HCT116 (cell line): ENCODE data around the gene NFIA. TPM values are rescaled to one million over a fixed set of nuclear protein-coding genes. Genes with fewer than 3 reads are reported as not detected.

Experiments used
- ATAC-seq: fragments of 200-7000 bp; cut with Tn5 transposase; 2 replicates; pipeline ENCODE4 v1.9.1; 2020; ENCODE audit warnings: mild to moderate bottlenecking, moderate library complexity
- BruUV-seq: library from RNA; stranded (reverse); fragments of 400-500 nt; replicated peaks from 2 replicates; lab custom pipeline; 2021; lab: Mats Ljungman, UMichigan
- CTCF ChIA-PET: fragments of 300-600 bp; sonication (Branson Sonifier 250); formaldehyde crosslinking; loops from one replicate; lab custom pipeline; 2021; ENCODE audit warnings: antibody characterized with exemption; lab: Charles Lee
- POLR2A ChIA-PET: fragments of 300-600, 350-600 bp; sonication (Branson Sonifier 250); formaldehyde crosslinking; loops from one replicate; lab custom pipeline; 2021; ENCODE audit warnings: antibody characterized with exemption; lab: Charles Lee
- RAD21 ChIA-PET, 2 experiments: fragments of 300-600 bp; sonication (Branson Sonifier 250); formaldehyde crosslinking; loops; one replicate each; lab custom pipeline; 2023; ENCODE audit warnings: low total read pairs in 2 of 2; ENCODE audit not compliant: uncharacterized antibody in 2 of 2, unreplicated experiment in 2 of 2, low non-redundant PET in 1 of 2; lab: Charles Lee
- DNase-seq: peaks from one replicate; pipeline ENCODE4 v3.0.0-alpha.2; 2010; ENCODE audit warnings: low read depth, low spot score
- H2AFZ ChIP-seq: fragments of 200-600 bp; shearing (Covaris generic), sonication (generic); 2 replicates; pipeline ENCODE4 v1.6.1; 2017; ENCODE audit warnings: low read depth, mixed run types, mixed read lengths, antibody characterized with exemption, low read length; ENCODE audit not compliant: poor library complexity, severe bottlenecking
- H3K27ac ChIP-seq: 2 replicates; pipeline ENCODE4 v1.5.1; 2012; ENCODE audit warnings: low read depth, low read length
- H3K27me3 ChIP-seq: fragments of 200-600 bp; sonication (generic); 2 replicates; pipeline ENCODE4 v1.6.1; 2016; ENCODE audit warnings: mixed run types, low read length, mixed read lengths; ENCODE audit not compliant: insufficient read depth
- H3K36me3 ChIP-seq, 2 experiments: fragments of 200-500 bp in 1 of 2; fragments of 200-600 bp in 1 of 2; sonication (Bioruptor generic) in 1 of 2; sonication (generic) in 1 of 2; 2 replicates each; pipeline versions ENCODE4 v1.5.1 to v1.6.1; 2014 to 2016; ENCODE audit warnings: low read length in 2 of 2, inconsistent platforms in 1 of 2, mixed read lengths in 1 of 2, mixed run types in 1 of 2; ENCODE audit not compliant: insufficient read depth in 2 of 2, control insufficient read depth in 1 of 2
- H3K4me1 ChIP-seq, 2 experiments: fragments of 200-600 bp in 1 of 2; sonication (generic) in 1 of 2; 2 replicates each; pipeline versions ENCODE4 v1.5.1 to v1.6.1; 2012 to 2017; ENCODE audit warnings: low read length in 2 of 2, inconsistent platforms in 1 of 2, mild to moderate bottlenecking in 1 of 2, mixed read lengths in 1 of 2, mixed run types in 1 of 2, moderate library complexity in 1 of 2; ENCODE audit not compliant: insufficient read depth in 2 of 2, control insufficient read depth in 1 of 2
- H3K4me2 ChIP-seq: fragments of 200-600 bp; sonication (generic); 2 replicates; pipeline ENCODE4 v1.6.1; 2017; ENCODE audit warnings: mixed run types, low read length, mixed read lengths
- H3K4me3 ChIP-seq, 2 experiments: fragments of 200-600 bp in 1 of 2; sonication (generic) in 1 of 2; replicated peaks in 1 of 2; 2 replicates each; pipeline ENCODE4 v1.5.1; 2011 to 2016; ENCODE audit warnings: low read length in 2 of 2, control low read depth in 1 of 2, low read depth in 1 of 2, mild to moderate bottlenecking in 1 of 2, mixed read lengths in 1 of 2, mixed run types in 1 of 2
- H3K79me2 ChIP-seq: fragments of 200-600 bp; sonication (generic); 2 replicates; pipeline ENCODE4 v1.6.1; 2017; ENCODE audit warnings: mild to moderate bottlenecking, mixed run types, low read length, moderate library complexity, mixed read lengths; ENCODE audit not compliant: insufficient read depth
- H3K9ac ChIP-seq: fragments of 200-600 bp; sonication (generic); 2 replicates; pipeline ENCODE4 v1.6.1; 2016; ENCODE audit warnings: low read length, mixed read lengths
- H3K9me2 ChIP-seq: fragments of 200-600 bp; sonication (generic), shearing (Covaris generic); 2 replicates; pipeline ENCODE4 v1.6.1; 2017; ENCODE audit warnings: mixed run types, mild to moderate bottlenecking, moderate library complexity; ENCODE audit not compliant: insufficient read depth
- H3K9me3 ChIP-seq, 2 experiments: fragments of 200-500 bp in 1 of 2; fragments of 200-600 bp in 1 of 2; sonication (Bioruptor generic) in 1 of 2; sonication (generic) in 1 of 2; 2 replicates each; pipeline ENCODE4 v1.6.1; 2014 to 2017; ENCODE audit warnings: low read length in 2 of 2, mixed read lengths in 2 of 2, inconsistent platforms in 1 of 2, low read depth in 1 of 2, mild to moderate bottlenecking in 1 of 2, mixed run types in 1 of 2, moderate library complexity in 1 of 2; ENCODE audit not compliant: control insufficient read depth in 1 of 2, insufficient read depth in 1 of 2
- H4K20me1 ChIP-seq: fragments of 200-600 bp; sonication (generic), shearing (Covaris generic); 2 replicates; pipeline ENCODE4 v1.6.1; 2017; ENCODE audit warnings: mixed run types, mild to moderate bottlenecking, moderate library complexity; ENCODE audit not compliant: insufficient read depth
- CBX3 ChIP-seq: IDR thresholded peaks from 2 replicates; pipeline ENCODE4 v1.6.1; 2012; ENCODE audit warnings: low read depth
- CEBPB ChIP-seq: IDR thresholded peaks from 2 replicates; pipeline ENCODE4 v1.6.1; 2012; ENCODE audit warnings: low read depth
- CTCF ChIP-seq, 3 experiments: fragments of 200-600 bp in 1 of 3; sonication (generic) in 1 of 3; IDR thresholded peaks in 2 of 3; conservative IDR thresholded peaks in 1 of 3; 2 replicates each; pipeline ENCODE4 v1.5.1; 2012 to 2017; ENCODE audit warnings: low read depth in 2 of 3, low read length in 2 of 3, antibody characterized with exemption in 1 of 3, borderline replicate concordance in 1 of 3, control low read depth in 1 of 3, mild to moderate bottlenecking in 1 of 3, mixed read lengths in 1 of 3, mixed run types in 1 of 3, moderate library complexity in 1 of 3; ENCODE audit not compliant: insufficient read depth in 1 of 3
- EGR1 ChIP-seq: IDR thresholded peaks from 2 replicates; pipeline ENCODE4 v1.6.1; 2012; ENCODE audit warnings: low read depth
- ELF1 ChIP-seq: IDR thresholded peaks from 2 replicates; pipeline ENCODE4 v1.6.1; 2012; ENCODE audit warnings: low read depth, borderline replicate concordance
- FOSL1 ChIP-seq: IDR thresholded peaks from 2 replicates; pipeline ENCODE4 v1.6.1; 2012; ENCODE audit warnings: low read depth
- JUND ChIP-seq: IDR thresholded peaks from 2 replicates; pipeline ENCODE4 v1.6.1; 2012
- POLR2A ChIP-seq: IDR thresholded peaks from 2 replicates; pipeline ENCODE4 v1.7.0; 2011; ENCODE audit warnings: borderline replicate concordance; ENCODE audit not compliant: insufficient read depth, insufficient read length; ENCODE audit errors: extremely low read depth
- SIN3A ChIP-seq: IDR thresholded peaks from 2 replicates; pipeline ENCODE4 v1.6.1; 2012; ENCODE audit warnings: low read depth
- SP1 ChIP-seq: IDR thresholded peaks from 2 replicates; pipeline ENCODE4 v1.6.1; 2012; ENCODE audit warnings: low read depth
- ZFX ChIP-seq: fragments of 450-650 bp; IDR thresholded peaks from 2 replicates; pipeline ENCODE4 v1.6.1; 2017
- ZNF274 ChIP-seq: fragments of 200-500 bp; sonication (Bioruptor generic); IDR thresholded peaks from 2 replicates; pipeline ENCODE4 v1.6.1; 2014; ENCODE audit warnings: mild to moderate bottlenecking, low read depth, low read length, inconsistent platforms
- intact Hi-C: fragments of 100-400 bp; cut with micrococcal nuclease; formaldehyde crosslinking; loops from 2 replicates; pipeline ENCODE4 v1.10.0; 2022
- total RNA-seq: library from RNA; stranded (reverse); gene quantifications from one replicate; pipeline ENCODE4 v1.2.1, GENCODE V29; 2021; ENCODE audit not compliant: unreplicated experiment
- TF ChIP-seq, protein P1 (sequence below): IDR thresholded peaks from 2 replicates; pipeline ENCODE4 v1.6.1; 2012; ENCODE audit warnings: low read depth
- TF ChIP-seq, protein P2 (sequence below): IDR thresholded peaks from 2 replicates; pipeline ENCODE4 v1.6.1; 2012
- TF ChIP-seq, protein P3 (sequence below): IDR thresholded peaks from 2 replicates; pipeline ENCODE4 v1.6.1; 2011; ENCODE audit warnings: mild to moderate bottlenecking, low read length, moderate library complexity; ENCODE audit not compliant: insufficient replicate concordance; ENCODE audit errors: extremely low read depth

Gene NFIA
- total RNA-seq, 1 experiment from 2014 or later: 17.2 TPM

DNA sequence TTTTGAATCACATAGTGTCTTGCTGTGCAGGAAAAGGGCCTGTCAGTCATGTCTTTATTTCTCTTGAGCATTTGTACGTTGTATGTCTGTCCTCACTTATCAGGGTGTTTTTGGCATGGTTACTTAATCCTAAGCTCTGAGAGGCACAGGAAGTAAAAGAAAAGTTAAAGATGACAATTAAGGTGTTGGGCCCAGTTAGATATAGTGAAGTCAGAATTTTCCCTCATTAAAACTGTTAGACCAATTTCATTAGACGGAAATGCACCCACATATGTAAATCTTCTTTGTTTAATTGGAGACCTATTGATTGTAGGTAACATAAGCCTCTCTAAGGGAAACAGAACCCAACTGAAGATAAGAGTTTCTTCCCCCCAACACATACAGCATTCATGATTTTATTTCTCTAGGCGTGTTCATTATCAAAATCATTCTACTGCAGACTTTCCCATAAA, 21.9 kb downstream of the NFIA start:
- no peak overlapping the region for H3K4me2 ChIP-seq
- H3K4me1 ChIP-seq: no peaks in the 10 kb centered on the region
- DNase-seq: no peak
- H4K20me1 ChIP-seq: no peaks in the 10 kb centered on the region
- ChIA-PET RAD21 (no interaction called here), POLR2A (no interaction called here), CTCF (no interaction called here)
- no peaks in the 10 kb centered on the region for H3K9me2 ChIP-seq
- no peak overlapping the region for H3K27ac ChIP-seq
- no peaks in the 10 kb centered on the region for H3K27me3 ChIP-seq
- H3K4me3 ChIP-seq: no peak overlapping the region
- H3K9me3 ChIP-seq: no peaks in the 10 kb centered on the region
- H3K79me2 ChIP-seq: peaks cover 26% of the 10 kb centered on the region
- intact Hi-C loops: no loop called here
- H3K36me3 ChIP-seq: no peaks in the 10 kb centered on the region
- BruUV-seq: no TSS peak
- TF ChIP-seq CBX3 (no peak), FOSL1 (no peak), POLR2A (no peak), SP1 (no peak), CTCF (IDR thresholded peaks at IDR 0.05 in 2 of 3, conservative IDR thresholded peaks at IDR 0.05 in 1 of 3; ENCODE audit: borderline replicate concordance in 1 of 3, insufficient read depth in 1 of 3, low read depth in 2 of 3, low read length in 2 of 3) (no peak), ELF1 (no peak), SIN3A (no peak), ZFX (no peak), CEBPB (no peak), ZNF274 (no peak), JUND (no peak), EGR1 (no peak)
- TF ChIP-seq, protein P1, sequence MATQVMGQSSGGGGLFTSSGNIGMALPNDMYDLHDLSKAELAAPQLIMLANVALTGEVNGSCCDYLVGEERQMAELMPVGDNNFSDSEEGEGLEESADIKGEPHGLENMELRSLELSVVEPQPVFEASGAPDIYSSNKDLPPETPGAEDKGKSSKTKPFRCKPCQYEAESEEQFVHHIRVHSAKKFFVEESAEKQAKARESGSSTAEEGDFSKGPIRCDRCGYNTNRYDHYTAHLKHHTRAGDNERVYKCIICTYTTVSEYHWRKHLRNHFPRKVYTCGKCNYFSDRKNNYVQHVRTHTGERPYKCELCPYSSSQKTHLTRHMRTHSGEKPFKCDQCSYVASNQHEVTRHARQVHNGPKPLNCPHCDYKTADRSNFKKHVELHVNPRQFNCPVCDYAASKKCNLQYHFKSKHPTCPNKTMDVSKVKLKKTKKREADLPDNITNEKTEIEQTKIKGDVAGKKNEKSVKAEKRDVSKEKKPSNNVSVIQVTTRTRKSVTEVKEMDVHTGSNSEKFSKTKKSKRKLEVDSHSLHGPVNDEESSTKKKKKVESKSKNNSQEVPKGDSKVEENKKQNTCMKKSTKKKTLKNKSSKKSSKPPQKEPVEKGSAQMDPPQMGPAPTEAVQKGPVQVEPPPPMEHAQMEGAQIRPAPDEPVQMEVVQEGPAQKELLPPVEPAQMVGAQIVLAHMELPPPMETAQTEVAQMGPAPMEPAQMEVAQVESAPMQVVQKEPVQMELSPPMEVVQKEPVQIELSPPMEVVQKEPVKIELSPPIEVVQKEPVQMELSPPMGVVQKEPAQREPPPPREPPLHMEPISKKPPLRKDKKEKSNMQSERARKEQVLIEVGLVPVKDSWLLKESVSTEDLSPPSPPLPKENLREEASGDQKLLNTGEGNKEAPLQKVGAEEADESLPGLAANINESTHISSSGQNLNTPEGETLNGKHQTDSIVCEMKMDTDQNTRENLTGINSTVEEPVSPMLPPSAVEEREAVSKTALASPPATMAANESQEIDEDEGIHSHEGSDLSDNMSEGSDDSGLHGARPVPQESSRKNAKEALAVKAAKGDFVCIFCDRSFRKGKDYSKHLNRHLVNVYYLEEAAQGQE: no peak
- TF ChIP-seq, protein P2, sequence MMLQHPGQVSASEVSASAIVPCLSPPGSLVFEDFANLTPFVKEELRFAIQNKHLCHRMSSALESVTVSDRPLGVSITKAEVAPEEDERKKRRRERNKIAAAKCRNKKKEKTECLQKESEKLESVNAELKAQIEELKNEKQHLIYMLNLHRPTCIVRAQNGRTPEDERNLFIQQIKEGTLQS: no peak
- TF ChIP-seq, protein P3, sequence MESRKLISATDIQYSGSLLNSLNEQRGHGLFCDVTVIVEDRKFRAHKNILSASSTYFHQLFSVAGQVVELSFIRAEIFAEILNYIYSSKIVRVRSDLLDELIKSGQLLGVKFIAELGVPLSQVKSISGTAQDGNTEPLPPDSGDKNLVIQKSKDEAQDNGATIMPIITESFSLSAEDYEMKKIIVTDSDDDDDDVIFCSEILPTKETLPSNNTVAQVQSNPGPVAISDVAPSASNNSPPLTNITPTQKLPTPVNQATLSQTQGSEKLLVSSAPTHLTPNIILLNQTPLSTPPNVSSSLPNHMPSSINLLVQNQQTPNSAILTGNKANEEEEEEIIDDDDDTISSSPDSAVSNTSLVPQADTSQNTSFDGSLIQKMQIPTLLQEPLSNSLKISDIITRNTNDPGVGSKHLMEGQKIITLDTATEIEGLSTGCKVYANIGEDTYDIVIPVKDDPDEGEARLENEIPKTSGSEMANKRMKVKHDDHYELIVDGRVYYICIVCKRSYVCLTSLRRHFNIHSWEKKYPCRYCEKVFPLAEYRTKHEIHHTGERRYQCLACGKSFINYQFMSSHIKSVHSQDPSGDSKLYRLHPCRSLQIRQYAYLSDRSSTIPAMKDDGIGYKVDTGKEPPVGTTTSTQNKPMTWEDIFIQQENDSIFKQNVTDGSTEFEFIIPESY: no peak
- no peak overlapping the region for H3K9ac ChIP-seq
- ATAC-seq: no peak
- H2AFZ ChIP-seq: no peak overlapping the region
